Panc1 (cell line): Measurements from ENCODE around the gene CRLF1. TPM values are rescaled to one million over a fixed set of nuclear protein-coding genes. Genes with fewer than 3 reads are reported as not detected.

Experiments used
- ATAC-seq: fragments of 200-7000 bp; cut with Tn5 transposase; 2 replicates; pipeline ENCODE4 v1.9.1; 2020; ENCODE audit warnings: mild to moderate bottlenecking, moderate library complexity
- BruUV-seq: library from RNA; stranded (reverse); fragments of 400-500 nt; replicated peaks from 2 replicates; lab custom pipeline; 2021; lab: Mats Ljungman, UMichigan
- CTCF ChIA-PET: fragments of 300-600 bp; sonication (Branson Sonifier 250); formaldehyde crosslinking; loops from one replicate; lab custom pipeline; 2022; ENCODE audit warnings: antibody characterized with exemption; lab: Charles Lee
- POLR2A ChIA-PET: fragments of 300-600 bp; sonication (Branson Sonifier 250); formaldehyde crosslinking; loops from one replicate; lab custom pipeline; 2022; ENCODE audit warnings: antibody characterized with exemption; lab: Charles Lee
- DNase-seq: peaks from one replicate; pipeline ENCODE4 v3.0.0-alpha.2; 2010; ENCODE audit warnings: low read depth, low spot score
- H3K27ac ChIP-seq: 2 replicates; pipeline ENCODE4 v1.5.1; 2011; ENCODE audit warnings: mild to moderate bottlenecking, low read length, inconsistent platforms
- H3K27me3 ChIP-seq: fragments of 200-500 bp; sonication (Bioruptor generic); 2 replicates; pipeline ENCODE4 v1.6.0; 2014; ENCODE audit warnings: low read length, inconsistent platforms; ENCODE audit not compliant: control insufficient read depth, insufficient read depth
- H3K36me3 ChIP-seq: fragments of 200-500 bp; sonication (Bioruptor generic); 2 replicates; pipeline ENCODE4 v1.5.1; 2014; ENCODE audit warnings: inconsistent platforms, mild to moderate bottlenecking, low read length, moderate library complexity; ENCODE audit not compliant: control insufficient read depth, insufficient read depth
- H3K4me1 ChIP-seq: 2 replicates; pipeline ENCODE4 v1.5.1; 2011; ENCODE audit warnings: inconsistent platforms, mild to moderate bottlenecking, low read length, moderate library complexity; ENCODE audit not compliant: control insufficient read depth, insufficient read depth
- H3K4me3 ChIP-seq, 2 experiments: 2 replicates each; pipeline ENCODE4 v1.5.1; 2011 to 2012; ENCODE audit warnings: low read depth in 2 of 2, low read length in 2 of 2, mild to moderate bottlenecking in 2 of 2, inconsistent platforms in 1 of 2, moderate library complexity in 1 of 2
- H3K9me3 ChIP-seq: fragments of 200-500 bp; sonication (Bioruptor generic); 2 replicates; pipeline ENCODE4 v1.5.1; 2014; ENCODE audit warnings: low read depth, mild to moderate bottlenecking, inconsistent platforms, low read length, moderate library complexity; ENCODE audit not compliant: control insufficient read depth, insufficient read depth
- POLR2AphosphoS5 ChIP-seq: IDR thresholded peaks from 2 replicates; pipeline ENCODE4 v1.6.1; 2012; ENCODE audit warnings: mild to moderate bottlenecking, low read depth, low read length, moderate library complexity
- SIN3A ChIP-seq: IDR thresholded peaks from 2 replicates; pipeline ENCODE4 v1.6.1; 2012; ENCODE audit warnings: low read depth, mild to moderate bottlenecking, low read length, moderate library complexity, borderline replicate concordance; ENCODE audit not compliant: insufficient read depth
- TCF7L2 ChIP-seq: IDR thresholded peaks from 2 replicates; pipeline ENCODE4 v1.6.1; 2011; ENCODE audit warnings: mild to moderate bottlenecking, low read depth, low read length, inconsistent platforms
- in situ Hi-C: cut with HindIII; loops from 2 replicates; pipeline ENCODE4 v1.10.0; 2016; ENCODE audit warnings: low sequenced_read_pairs, low pct_unique_long_range_greater_than_20kb
- intact Hi-C: fragments of 100-400 bp; cut with micrococcal nuclease; formaldehyde crosslinking; loops from one replicate; pipeline ENCODE4 v1.10.0; 2022; ENCODE audit not compliant: unreplicated experiment
- total RNA-seq: library from RNA; stranded (reverse); gene quantifications from one replicate; pipeline ENCODE4 v1.2.1, GENCODE V29; 2021; ENCODE audit not compliant: unreplicated experiment
- TF ChIP-seq, protein P1 (sequence below), 2 experiments: IDR thresholded peaks; 2 replicates each; pipeline ENCODE4 v1.6.1; 2011 to 2012; ENCODE audit warnings: low read depth in 2 of 2, control low read depth in 1 of 2, low read length in 1 of 2, mild to moderate bottlenecking in 1 of 2, moderate library complexity in 1 of 2; ENCODE audit not compliant: insufficient read depth in 1 of 2
- TF ChIP-seq, protein P2 (sequence below): fragments of 450-650 bp; IDR thresholded peaks from 2 replicates; pipeline ENCODE4 v1.5.1; 2017; ENCODE audit warnings: mild to moderate bottlenecking

The CRLF1 gene
- total RNA-seq, 1 experiment from 2014 or later: 3.5 TPM

DNA sequence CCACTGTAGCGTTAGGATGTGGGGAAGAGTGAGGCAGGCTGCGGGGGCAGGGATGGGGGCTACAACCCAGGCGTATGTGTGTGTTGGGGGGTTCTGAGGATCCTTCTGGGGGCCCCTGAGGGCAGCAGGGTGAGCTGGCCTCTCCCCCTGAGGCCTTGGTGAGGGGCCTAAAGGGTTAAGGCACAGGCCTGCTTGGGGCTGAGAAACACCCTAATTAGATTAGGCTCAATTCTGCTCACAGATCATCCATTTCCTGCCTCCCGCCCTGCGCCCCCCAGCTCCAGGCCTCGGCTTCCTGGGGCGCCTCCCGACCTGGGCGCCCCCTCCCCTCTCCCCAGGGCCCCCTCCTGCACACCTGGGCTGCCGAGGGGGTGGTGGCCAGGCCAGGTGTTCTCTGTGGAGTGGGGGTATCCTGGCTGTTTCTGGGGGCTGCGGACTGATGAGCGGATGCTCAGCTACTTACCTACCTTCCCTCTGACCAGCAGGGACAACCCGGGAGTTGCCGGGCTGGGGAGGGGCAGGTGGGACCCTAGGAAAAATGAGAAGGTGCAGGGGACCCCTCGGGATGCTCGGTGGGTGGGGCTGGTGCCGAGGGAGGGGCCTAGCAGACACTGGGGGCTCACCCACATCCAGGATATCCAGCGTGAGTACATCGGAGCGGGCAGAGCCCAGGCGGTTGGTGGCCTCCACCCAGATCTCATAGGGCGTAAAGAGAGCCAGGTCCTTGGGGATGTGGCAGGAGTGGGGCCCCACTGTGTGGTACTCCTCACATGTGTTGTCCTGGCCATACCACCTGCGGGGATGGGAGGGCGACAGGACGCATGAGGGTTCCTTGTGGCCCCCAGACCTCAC, 8.6 kb downstream of the CRLF1 start:
- DNase-seq (no peak), ATAC-seq (no peak)
- Histone ChIP-seq H3K27ac (no peak overlapping the region), H3K9me3 (no peaks in the 10 kb centered on the region), H3K36me3 (no peaks in the 10 kb centered on the region), H3K4me3 (no peak overlapping the region), H3K4me1 (no peaks in the 10 kb centered on the region), H3K27me3 (no peaks in the 10 kb centered on the region)
- POLR2A ChIA-PET: no interaction called here
- in situ Hi-C loops (no loop called here), intact Hi-C loops (loop anchor here (10.0 kb wide), 1 partner anchor 77 kb away; no protein-coding TSS in a partner anchor)
- BruUV-seq: no TSS peak
- TF ChIP-seq, protein P1, sequence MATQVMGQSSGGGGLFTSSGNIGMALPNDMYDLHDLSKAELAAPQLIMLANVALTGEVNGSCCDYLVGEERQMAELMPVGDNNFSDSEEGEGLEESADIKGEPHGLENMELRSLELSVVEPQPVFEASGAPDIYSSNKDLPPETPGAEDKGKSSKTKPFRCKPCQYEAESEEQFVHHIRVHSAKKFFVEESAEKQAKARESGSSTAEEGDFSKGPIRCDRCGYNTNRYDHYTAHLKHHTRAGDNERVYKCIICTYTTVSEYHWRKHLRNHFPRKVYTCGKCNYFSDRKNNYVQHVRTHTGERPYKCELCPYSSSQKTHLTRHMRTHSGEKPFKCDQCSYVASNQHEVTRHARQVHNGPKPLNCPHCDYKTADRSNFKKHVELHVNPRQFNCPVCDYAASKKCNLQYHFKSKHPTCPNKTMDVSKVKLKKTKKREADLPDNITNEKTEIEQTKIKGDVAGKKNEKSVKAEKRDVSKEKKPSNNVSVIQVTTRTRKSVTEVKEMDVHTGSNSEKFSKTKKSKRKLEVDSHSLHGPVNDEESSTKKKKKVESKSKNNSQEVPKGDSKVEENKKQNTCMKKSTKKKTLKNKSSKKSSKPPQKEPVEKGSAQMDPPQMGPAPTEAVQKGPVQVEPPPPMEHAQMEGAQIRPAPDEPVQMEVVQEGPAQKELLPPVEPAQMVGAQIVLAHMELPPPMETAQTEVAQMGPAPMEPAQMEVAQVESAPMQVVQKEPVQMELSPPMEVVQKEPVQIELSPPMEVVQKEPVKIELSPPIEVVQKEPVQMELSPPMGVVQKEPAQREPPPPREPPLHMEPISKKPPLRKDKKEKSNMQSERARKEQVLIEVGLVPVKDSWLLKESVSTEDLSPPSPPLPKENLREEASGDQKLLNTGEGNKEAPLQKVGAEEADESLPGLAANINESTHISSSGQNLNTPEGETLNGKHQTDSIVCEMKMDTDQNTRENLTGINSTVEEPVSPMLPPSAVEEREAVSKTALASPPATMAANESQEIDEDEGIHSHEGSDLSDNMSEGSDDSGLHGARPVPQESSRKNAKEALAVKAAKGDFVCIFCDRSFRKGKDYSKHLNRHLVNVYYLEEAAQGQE (IDR thresholded peaks at IDR 0.05; ENCODE audit: insufficient read depth in 1 of 2, low read depth in 2 of 2, low read length in 1 of 2): no peak
- TF ChIP-seq, protein P2, sequence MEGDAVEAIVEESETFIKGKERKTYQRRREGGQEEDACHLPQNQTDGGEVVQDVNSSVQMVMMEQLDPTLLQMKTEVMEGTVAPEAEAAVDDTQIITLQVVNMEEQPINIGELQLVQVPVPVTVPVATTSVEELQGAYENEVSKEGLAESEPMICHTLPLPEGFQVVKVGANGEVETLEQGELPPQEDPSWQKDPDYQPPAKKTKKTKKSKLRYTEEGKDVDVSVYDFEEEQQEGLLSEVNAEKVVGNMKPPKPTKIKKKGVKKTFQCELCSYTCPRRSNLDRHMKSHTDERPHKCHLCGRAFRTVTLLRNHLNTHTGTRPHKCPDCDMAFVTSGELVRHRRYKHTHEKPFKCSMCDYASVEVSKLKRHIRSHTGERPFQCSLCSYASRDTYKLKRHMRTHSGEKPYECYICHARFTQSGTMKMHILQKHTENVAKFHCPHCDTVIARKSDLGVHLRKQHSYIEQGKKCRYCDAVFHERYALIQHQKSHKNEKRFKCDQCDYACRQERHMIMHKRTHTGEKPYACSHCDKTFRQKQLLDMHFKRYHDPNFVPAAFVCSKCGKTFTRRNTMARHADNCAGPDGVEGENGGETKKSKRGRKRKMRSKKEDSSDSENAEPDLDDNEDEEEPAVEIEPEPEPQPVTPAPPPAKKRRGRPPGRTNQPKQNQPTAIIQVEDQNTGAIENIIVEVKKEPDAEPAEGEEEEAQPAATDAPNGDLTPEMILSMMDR: no peak
- TF ChIP-seq TCF7L2: no peak
- TF ChIP-seq POLR2AphosphoS5: no peak
- TF ChIP-seq SIN3A: no peak
- CTCF ChIA-PET: no interaction called here

DNA sequence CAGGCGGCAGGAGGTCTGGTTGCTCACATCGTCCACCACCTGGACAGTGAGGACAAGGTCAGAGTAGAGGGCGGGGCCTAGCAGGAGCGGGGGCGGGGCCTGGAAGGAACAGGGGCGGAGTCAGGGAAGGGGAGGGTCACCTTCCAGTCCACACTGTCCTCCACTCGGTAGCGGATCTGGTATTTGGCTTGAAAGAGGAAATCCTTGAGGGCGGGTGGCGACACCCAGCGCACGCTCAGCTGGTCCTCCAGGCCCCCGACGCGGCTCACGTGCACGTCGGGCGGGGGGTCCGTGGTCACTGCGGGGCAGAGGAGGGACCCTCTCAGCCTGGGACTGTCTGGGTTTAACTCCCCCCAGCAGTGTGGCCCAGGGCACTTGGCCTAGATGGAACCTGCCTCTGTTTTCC, 9.8 kb downstream of the CRLF1 start:
- DNase-seq: no peak
- no peak for TF ChIP-seq SIN3A
- no peak for TF ChIP-seq TCF7L2
- TF ChIP-seq, protein P2: no peak
- no peak for TF ChIP-seq POLR2AphosphoS5
- TF ChIP-seq, protein P1 (IDR thresholded peaks at IDR 0.05; ENCODE audit: insufficient read depth in 1 of 2, low read depth in 2 of 2, low read length in 1 of 2): no peak
- ATAC-seq: peak; percentile 62; the same call in 1 of the 2 replicates
- no TSS peak for BruUV-seq
- Histone ChIP-seq H3K4me3 (no peak overlapping the region), H3K36me3 (no peaks in the 10 kb centered on the region), H3K27me3 (no peaks in the 10 kb centered on the region), H3K9me3 (no peaks in the 10 kb centered on the region), H3K27ac (no peak overlapping the region), H3K4me1 (no peaks in the 10 kb centered on the region)
- in situ Hi-C loops: no loop called here
- intact Hi-C loops: loop anchor here (10.0 kb wide), 1 partner anchor 78 kb away; no protein-coding TSS in a partner anchor
- ChIA-PET CTCF (interaction anchor here (0.6 kb wide), 1 partner anchor 182 kb away, joined by 4 read pairs; no protein-coding TSS in a partner anchor), POLR2A (no interaction called here)
